ENCODE results near the gene CAMK2G.

CAMK2G gene

GRCh38 chr10:73887294-73888039 is 13.1 kb upstream of the CAMK2G start:
- TF ChIP-seq FOXP2 (optimal IDR thresholded peaks at IDR 0.05; ENCODE audit: borderline replicate concordance, extremely low read depth, extremely low read length, insufficient read depth) (no peak), TAF1 (IDR thresholded peaks at IDR 0.05; ENCODE audit: borderline replicate concordance, insufficient read depth, low read length) (no peak), SIN3A (IDR thresholded peaks at IDR 0.05; ENCODE audit: borderline replicate concordance, insufficient read depth, low read length) (no peak), POLR2AphosphoS5 (IDR thresholded peaks at IDR 0.05; ENCODE audit: low read depth, low read length) (no peak), REST (IDR thresholded peaks at IDR 0.05; ENCODE audit: insufficient read depth in 1 of 2, low read depth in 2 of 2, low read length in 2 of 2) (no peak)

- no peak for TF ChIP-seq SIN3A (IDR thresholded peaks at IDR 0.05; ENCODE audit: borderline replicate concordance, insufficient read depth, low read length)
- TF ChIP-seq FOXP2 (optimal IDR thresholded peaks at IDR 0.05; ENCODE audit: borderline replicate concordance, extremely low read depth, extremely low read length, insufficient read depth), result no peak
- TF ChIP-seq REST (IDR thresholded peaks at IDR 0.05; ENCODE audit: insufficient read depth in 1 of 2, low read depth in 2 of 2, low read length in 2 of 2), result no peak
- TF ChIP-seq POLR2AphosphoS5 (IDR thresholded peaks at IDR 0.05; ENCODE audit: low read depth, low read length), result no peak
Observed at GRCh38 chr10:73886661-73887293, 12.4 kb upstream of the CAMK2G start.

- TF ChIP-seq REST (IDR thresholded peaks at IDR 0.05; ENCODE audit: insufficient read depth in 1 of 2, low read depth in 2 of 2, low read length in 2 of 2) (no peak), SIN3A (IDR thresholded peaks at IDR 0.05; ENCODE audit: borderline replicate concordance, insufficient read depth, low read length) (no peak), TAF1 (IDR thresholded peaks at IDR 0.05; ENCODE audit: borderline replicate concordance, insufficient read depth, low read length) (no peak), FOXP2 (optimal IDR thresholded peaks at IDR 0.05; ENCODE audit: borderline replicate concordance, extremely low read depth, extremely low read length, insufficient read depth) (no peak), POLR2AphosphoS5 (IDR thresholded peaks at IDR 0.05; ENCODE audit: low read depth, low read length) (no peak)
Observed at GRCh38 chr10:73886085-73886529, 11.8 kb upstream of the CAMK2G start.

GRCh38 chr10:73884017-73884416 is 9.7 kb upstream of the CAMK2G start:
- TF ChIP-seq SIN3A (IDR thresholded peaks at IDR 0.05; ENCODE audit: borderline replicate concordance, insufficient read depth, low read length) (no peak), REST (IDR thresholded peaks at IDR 0.05; ENCODE audit: insufficient read depth in 1 of 2, low read depth in 2 of 2, low read length in 2 of 2) (no peak), POLR2AphosphoS5 (IDR thresholded peaks at IDR 0.05; ENCODE audit: low read depth, low read length) (no peak)
